ENCODE data around the gene TTYH2. TPM values are rescaled to one million over a fixed set of nuclear protein-coding genes. Genes with fewer than 3 reads are reported as not detected.

The TTYH2 gene
- total and polyA plus RNA-seq, 10 of the 15 experiments (the other 5 are each of a cell fraction or from before 2014, with no cell fraction given), result 0.26 to 25.2 (median 6.6) TPM

- Histone ChIP-seq H3K36me3 (ENCODE audit: control insufficient read depth in 2 of 2, insufficient read depth in 2 of 2, low read length in 1 of 2) (peaks cover 0 to 4% of the 10 kb centered on the region in 2 experiments; a peak in 2 of 4 replicates), H2AFZ (ENCODE audit: control insufficient read depth, low read depth, low read length) (no peak overlapping the region), H3K4me3 (no peak overlapping the region), H3K27me3 (replicated peaks in 1 of 2; ENCODE audit: control insufficient read depth in 2 of 2, insufficient read depth in 2 of 2, low read length in 1 of 2) (no peaks in the 10 kb centered on the region), H3K27ac (ENCODE audit: control insufficient read depth, insufficient read depth) (no peak overlapping the region), H3K4me1 (ENCODE audit: control insufficient read depth, insufficient read depth, low read length) (peaks cover 6% of the 10 kb centered on the region; the same call in 1 of the 2 replicates), H3K9ac (ENCODE audit: control insufficient read depth, insufficient read depth, low read length) (no peak overlapping the region), H3K9me3 (replicated peaks; ENCODE audit: control insufficient read depth, insufficient read depth, low read length) (no peaks in the 10 kb centered on the region), H4K20me1 (ENCODE audit: control insufficient read depth, insufficient read depth) (no peaks in the 10 kb centered on the region), H3K79me2 (ENCODE audit: control insufficient read depth, insufficient read depth, low read length) (no peaks in the 10 kb centered on the region), H3K4me2 (ENCODE audit: control insufficient read depth, insufficient read depth) (no peak overlapping the region)
- ChIA-PET SMC1A (ENCODE audit: uncharacterized antibody, unreplicated experiment) (no interaction called here), RAD21 (ENCODE audit: unreplicated experiment) (no interaction called here), POLR2A (interaction anchor here (0.6 kb wide), 3 partner anchors 9 to 636 kb away, joined by 3 read pairs; no protein-coding TSS in a partner anchor), CTCF (interaction anchor here (1.0 kb wide), 1 partner anchor 19 kb away, joined by 3 read pairs; no protein-coding TSS in a partner anchor)
- WGBS (ENCODE audit: insufficient coverage, insufficient replicate concordance, low lambda C conversion rate, missing lambda C conversion rate), result 59% methylated on average over 16 of the region's 16 CpGs
- no peak for ATAC-seq
- in situ Hi-C loops (cut with MboI), result loop anchor here (5.0 to 10.0 kb wide), 2 partner anchors 34 to 56 kb away; no protein-coding TSS in a partner anchor
- no peak for DNase-seq (ENCODE audit: low read depth, low spot score)
- no peak for FAIRE-seq
- intact Hi-C loops (cut with micrococcal nuclease; ENCODE audit: unreplicated experiment), result no loop called here
- BruUV-seq (replicated peaks), result no TSS peak
- no peak for TF ChIP-seq PAX5 (IDR thresholded peaks at IDR 0.05; ENCODE audit: borderline replicate concordance, low read depth, low read length)
- TF ChIP-seq IRF5 (IDR thresholded peaks at IDR 0.05; ENCODE audit: borderline replicate concordance), result no peak
- TF ChIP-seq, protein P1, sequence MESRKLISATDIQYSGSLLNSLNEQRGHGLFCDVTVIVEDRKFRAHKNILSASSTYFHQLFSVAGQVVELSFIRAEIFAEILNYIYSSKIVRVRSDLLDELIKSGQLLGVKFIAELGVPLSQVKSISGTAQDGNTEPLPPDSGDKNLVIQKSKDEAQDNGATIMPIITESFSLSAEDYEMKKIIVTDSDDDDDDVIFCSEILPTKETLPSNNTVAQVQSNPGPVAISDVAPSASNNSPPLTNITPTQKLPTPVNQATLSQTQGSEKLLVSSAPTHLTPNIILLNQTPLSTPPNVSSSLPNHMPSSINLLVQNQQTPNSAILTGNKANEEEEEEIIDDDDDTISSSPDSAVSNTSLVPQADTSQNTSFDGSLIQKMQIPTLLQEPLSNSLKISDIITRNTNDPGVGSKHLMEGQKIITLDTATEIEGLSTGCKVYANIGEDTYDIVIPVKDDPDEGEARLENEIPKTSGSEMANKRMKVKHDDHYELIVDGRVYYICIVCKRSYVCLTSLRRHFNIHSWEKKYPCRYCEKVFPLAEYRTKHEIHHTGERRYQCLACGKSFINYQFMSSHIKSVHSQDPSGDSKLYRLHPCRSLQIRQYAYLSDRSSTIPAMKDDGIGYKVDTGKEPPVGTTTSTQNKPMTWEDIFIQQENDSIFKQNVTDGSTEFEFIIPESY (IDR thresholded peaks at IDR 0.05), result no peak
- no peak for TF ChIP-seq MEF2B (IDR thresholded peaks at IDR 0.05; ENCODE audit: partially characterized antibody, poor library complexity, severe bottlenecking)
- TF ChIP-seq, protein P2, sequence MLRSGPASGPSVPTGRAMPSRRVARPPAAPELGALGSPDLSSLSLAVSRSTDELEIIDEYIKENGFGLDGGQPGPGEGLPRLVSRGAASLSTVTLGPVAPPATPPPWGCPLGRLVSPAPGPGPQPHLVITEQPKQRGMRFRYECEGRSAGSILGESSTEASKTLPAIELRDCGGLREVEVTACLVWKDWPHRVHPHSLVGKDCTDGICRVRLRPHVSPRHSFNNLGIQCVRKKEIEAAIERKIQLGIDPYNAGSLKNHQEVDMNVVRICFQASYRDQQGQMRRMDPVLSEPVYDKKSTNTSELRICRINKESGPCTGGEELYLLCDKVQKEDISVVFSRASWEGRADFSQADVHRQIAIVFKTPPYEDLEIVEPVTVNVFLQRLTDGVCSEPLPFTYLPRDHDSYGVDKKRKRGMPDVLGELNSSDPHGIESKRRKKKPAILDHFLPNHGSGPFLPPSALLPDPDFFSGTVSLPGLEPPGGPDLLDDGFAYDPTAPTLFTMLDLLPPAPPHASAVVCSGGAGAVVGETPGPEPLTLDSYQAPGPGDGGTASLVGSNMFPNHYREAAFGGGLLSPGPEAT (IDR thresholded peaks at IDR 0.05; ENCODE audit: low read depth), result no peak
- no peak for TF ChIP-seq JUND (IDR thresholded peaks at IDR 0.05; ENCODE audit: low read depth, low read length)
- TF ChIP-seq SMAD1 (IDR thresholded peaks at IDR 0.05; ENCODE audit: low read depth, partially characterized antibody), result no peak
- no peak for TF ChIP-seq NFYA (IDR thresholded peaks at IDR 0.05; ENCODE audit: borderline replicate concordance, low read depth, low read length)
- TF ChIP-seq PML (IDR thresholded peaks at IDR 0.05; ENCODE audit: low read length), result no peak
- no peak for TF ChIP-seq E4F1 (IDR thresholded peaks at IDR 0.05; ENCODE audit: borderline replicate concordance, partially characterized antibody)
- TF ChIP-seq WRNIP1 (IDR thresholded peaks at IDR 0.05; ENCODE audit: borderline replicate concordance, low read depth, low read length), result no peak
- TF ChIP-seq TAF1 (IDR thresholded peaks at IDR 0.05; ENCODE audit: borderline replicate concordance, low read depth, low read length), result no peak
- no peak for TF ChIP-seq RFX5 (IDR thresholded peaks at IDR 0.05; ENCODE audit: low read depth, low read length)
- no peak for TF ChIP-seq KLF5 (IDR thresholded peaks at IDR 0.05; ENCODE audit: partially characterized antibody)
- TF ChIP-seq, protein P3, sequence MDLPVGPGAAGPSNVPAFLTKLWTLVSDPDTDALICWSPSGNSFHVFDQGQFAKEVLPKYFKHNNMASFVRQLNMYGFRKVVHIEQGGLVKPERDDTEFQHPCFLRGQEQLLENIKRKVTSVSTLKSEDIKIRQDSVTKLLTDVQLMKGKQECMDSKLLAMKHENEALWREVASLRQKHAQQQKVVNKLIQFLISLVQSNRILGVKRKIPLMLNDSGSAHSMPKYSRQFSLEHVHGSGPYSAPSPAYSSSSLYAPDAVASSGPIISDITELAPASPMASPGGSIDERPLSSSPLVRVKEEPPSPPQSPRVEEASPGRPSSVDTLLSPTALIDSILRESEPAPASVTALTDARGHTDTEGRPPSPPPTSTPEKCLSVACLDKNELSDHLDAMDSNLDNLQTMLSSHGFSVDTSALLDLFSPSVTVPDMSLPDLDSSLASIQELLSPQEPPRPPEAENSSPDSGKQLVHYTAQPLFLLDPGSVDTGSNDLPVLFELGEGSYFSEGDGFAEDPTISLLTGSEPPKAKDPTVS (IDR thresholded peaks at IDR 0.05; ENCODE audit: low read depth, low read length), result no peak
Observed at GRCh38 chr17:74230896-74231295, 17.5 kb downstream of the TTYH2 start.

Data from GM12878 (cell line).